K562 (cell line): ENCODE data around the gene CNIH1. TPM values are rescaled to one million over a fixed set of nuclear protein-coding genes. Genes with fewer than 3 reads are reported as not detected.

Experiments
- ARHGAP35 ChIP-seq: fragments of 450-650 bp; IDR thresholded peaks from 2 replicates; pipeline ENCODE4 v1.6.1; 2018; ENCODE audit not compliant: partially characterized antibody
- ARID3A ChIP-seq: IDR thresholded peaks from 2 replicates; pipeline ENCODE4 v1.6.1; 2012; ENCODE audit warnings: low read depth, low read length, improper control_type of control experiment, borderline replicate concordance
- HLTF ChIP-seq: fragments of 450-650 bp; IDR thresholded peaks from 2 replicates; pipeline ENCODE4 v1.6.1; 2016
- TFAM ChIP-seq: fragments of 250-450 bp; sonication (Bioruptor Pico); conservative IDR thresholded peaks from 2 replicates; pipeline ENCODE4 v1.5.0; 2021; ENCODE audit warnings: mild to moderate bottlenecking, moderate library complexity
- ZBTB8A ChIP-seq: fragments of 450-650 bp; IDR thresholded peaks from 2 replicates; pipeline ENCODE4 v1.6.1; 2018; ENCODE audit warnings: mild to moderate bottlenecking, moderate library complexity; ENCODE audit not compliant: partially characterized antibody
- polyA plus RNA-seq, 8 experiments: library from polyadenylated mRNA; depleted of rRNA in 4 of 8; stranded (reverse) in 5 of 8; unstranded in 3 of 8; fragments of >200 nt; fragmentation: Nextera tagmentation in 2 of 8; fragmentation: Illumina TruSeq in 1 of 8; extraction: Ambion mirVana in 2 of 8; extraction: Trizol in 1 of 8; gene quantifications; 2 replicates each; pipeline versions ENCODE4 v1.2.1 to v1.2.3, GENCODE V29; 2011 to 2014; ENCODE audit warnings: inconsistent platforms in 1 of 8, missing spikeins in 1 of 8
- total RNA-seq, 7 experiments: library from RNA; depleted of rRNA in 6 of 7; stranded (reverse); fragments of >200 nt in 6 of 7; fragmentation: Illumina TruSeq in 2 of 7; extraction: Trizol in 2 of 7; gene quantifications; 2 replicates each; pipeline versions ENCODE4 v1.2.1 to v1.2.3, GENCODE V29; 2011 to 2021; ENCODE audit warnings: low replicate concordance in 1 of 7
- TF ChIP-seq, protein P1 (sequence below): sonication (generic); formaldehyde crosslinking; IDR thresholded peaks from 2 replicates; pipeline ENCODE4 v1.4.0; 2020; ENCODE audit warnings: mild to moderate bottlenecking, missing genetic modification reagents
- TF ChIP-seq, protein P2 (sequence below): fragments of 250-450 bp; sonication (Bioruptor Pico); IDR thresholded peaks from 2 replicates; pipeline ENCODE4 v1.4.0; 2020
- TF ChIP-seq, protein P3 (sequence below): fragments of 450-650 bp; IDR thresholded peaks from 2 replicates; pipeline ENCODE4 v1.6.1; 2016; ENCODE audit warnings: low read depth

CNIH1 gene
- total and polyA plus RNA-seq, 9 of the 15 experiments (the other 6 are each of a cell fraction or from before 2014, with no cell fraction given) = 13.9 to 283 (median 77.3) TPM

- TF ChIP-seq, protein P1, sequence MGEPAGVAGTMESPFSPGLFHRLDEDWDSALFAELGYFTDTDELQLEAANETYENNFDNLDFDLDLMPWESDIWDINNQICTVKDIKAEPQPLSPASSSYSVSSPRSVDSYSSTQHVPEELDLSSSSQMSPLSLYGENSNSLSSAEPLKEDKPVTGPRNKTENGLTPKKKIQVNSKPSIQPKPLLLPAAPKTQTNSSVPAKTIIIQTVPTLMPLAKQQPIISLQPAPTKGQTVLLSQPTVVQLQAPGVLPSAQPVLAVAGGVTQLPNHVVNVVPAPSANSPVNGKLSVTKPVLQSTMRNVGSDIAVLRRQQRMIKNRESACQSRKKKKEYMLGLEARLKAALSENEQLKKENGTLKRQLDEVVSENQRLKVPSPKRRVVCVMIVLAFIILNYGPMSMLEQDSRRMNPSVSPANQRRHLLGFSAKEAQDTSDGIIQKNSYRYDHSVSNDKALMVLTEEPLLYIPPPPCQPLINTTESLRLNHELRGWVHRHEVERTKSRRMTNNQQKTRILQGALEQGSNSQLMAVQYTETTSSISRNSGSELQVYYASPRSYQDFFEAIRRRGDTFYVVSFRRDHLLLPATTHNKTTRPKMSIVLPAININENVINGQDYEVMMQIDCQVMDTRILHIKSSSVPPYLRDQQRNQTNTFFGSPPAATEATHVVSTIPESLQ (CRISPR knock-in tag) = no peak
- no peak for TF ChIP-seq HLTF
- TF ChIP-seq TFAM (CRISPR knock-in tag) = no peak
- TF ChIP-seq, protein P2, sequence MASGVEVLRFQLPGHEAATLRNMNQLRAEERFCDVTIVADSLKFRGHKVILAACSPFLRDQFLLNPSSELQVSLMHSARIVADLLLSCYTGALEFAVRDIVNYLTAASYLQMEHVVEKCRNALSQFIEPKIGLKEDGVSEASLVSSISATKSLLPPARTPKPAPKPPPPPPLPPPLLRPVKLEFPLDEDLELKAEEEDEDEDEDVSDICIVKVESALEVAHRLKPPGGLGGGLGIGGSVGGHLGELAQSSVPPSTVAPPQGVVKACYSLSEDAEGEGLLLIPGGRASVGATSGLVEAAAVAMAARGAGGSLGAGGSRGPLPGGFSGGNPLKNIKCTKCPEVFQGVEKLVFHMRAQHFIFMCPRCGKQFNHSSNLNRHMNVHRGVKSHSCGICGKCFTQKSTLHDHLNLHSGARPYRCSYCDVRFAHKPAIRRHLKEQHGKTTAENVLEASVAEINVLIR = no peak
- TF ChIP-seq ARID3A = no peak
- TF ChIP-seq, protein P3, sequence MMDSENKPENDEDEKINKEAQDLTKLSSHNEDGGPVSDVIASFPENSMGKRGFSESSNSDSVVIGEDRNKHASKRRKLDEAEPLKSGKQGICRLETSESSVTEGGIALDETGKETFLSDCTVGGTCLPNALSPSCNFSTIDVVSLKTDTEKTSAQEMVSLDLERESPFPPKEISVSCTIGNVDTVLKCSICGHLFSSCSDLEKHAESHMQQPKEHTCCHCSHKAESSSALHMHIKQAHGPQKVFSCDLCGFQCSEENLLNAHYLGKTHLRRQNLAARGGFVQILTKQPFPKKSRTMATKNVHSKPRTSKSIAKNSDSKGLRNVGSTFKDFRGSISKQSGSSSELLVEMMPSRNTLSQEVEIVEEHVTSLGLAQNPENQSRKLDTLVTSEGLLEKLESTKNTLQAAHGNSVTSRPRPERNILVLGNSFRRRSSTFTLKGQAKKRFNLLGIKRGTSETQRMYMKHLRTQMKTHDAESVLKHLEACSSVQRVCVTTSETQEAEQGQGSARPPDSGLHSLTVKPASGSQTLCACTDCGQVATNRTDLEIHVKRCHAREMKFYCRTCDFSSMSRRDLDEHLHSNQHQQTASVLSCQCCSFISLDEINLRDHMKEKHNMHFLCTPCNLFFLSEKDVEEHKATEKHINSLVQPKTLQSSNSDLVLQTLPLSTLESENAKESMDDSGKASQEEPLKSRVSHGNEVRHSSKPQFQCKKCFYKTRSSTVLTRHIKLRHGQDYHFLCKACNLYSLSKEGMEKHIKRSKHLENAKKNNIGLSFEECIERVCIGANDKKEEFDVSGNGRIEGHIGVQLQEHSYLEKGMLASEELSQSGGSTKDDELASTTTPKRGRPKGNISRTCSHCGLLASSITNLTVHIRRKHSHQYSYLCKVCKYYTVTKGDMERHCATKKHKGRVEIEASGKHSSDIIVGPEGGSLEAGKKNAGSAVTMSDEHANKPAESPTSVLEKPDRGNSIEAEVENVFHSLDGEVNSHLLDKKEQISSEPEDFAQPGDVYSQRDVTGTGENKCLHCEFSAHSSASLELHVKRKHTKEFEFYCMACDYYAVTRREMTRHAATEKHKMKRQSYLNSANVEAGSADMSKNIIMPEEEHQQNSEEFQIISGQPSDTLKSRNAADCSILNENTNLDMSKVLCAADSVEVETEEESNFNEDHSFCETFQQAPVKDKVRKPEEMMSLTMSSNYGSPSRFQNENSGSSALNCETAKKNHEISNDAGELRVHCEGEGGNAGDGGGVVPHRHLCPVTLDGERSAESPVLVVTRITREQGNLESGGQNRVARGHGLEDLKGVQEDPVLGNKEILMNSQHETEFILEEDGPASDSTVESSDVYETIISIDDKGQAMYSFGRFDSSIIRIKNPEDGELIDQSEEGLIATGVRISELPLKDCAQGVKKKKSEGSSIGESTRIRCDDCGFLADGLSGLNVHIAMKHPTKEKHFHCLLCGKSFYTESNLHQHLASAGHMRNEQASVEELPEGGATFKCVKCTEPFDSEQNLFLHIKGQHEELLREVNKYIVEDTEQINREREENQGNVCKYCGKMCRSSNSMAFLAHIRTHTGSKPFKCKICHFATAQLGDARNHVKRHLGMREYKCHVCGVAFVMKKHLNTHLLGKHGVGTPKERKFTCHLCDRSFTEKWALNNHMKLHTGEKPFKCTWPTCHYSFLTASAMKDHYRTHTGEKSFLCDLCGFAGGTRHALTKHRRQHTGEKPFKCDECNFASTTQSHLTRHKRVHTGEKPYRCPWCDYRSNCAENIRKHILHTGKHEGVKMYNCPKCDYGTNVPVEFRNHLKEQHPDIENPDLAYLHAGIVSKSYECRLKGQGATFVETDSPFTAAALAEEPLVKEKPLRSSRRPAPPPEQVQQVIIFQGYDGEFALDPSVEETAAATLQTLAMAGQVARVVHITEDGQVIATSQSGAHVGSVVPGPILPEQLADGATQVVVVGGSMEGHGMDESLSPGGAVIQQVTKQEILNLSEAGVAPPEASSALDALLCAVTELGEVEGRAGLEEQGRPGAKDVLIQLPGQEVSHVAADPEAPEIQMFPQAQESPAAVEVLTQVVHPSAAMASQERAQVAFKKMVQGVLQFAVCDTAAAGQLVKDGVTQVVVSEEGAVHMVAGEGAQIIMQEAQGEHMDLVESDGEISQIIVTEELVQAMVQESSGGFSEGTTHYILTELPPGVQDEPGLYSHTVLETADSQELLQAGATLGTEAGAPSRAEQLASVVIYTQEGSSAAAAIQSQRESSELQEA = peak; percentile 96
- no peak for TF ChIP-seq ARHGAP35
- TF ChIP-seq ZBTB8A = no peak
Observed at GRCh38 chr14:54488646-54489317, 47.6 kb upstream of the CNIH1 start, which contains the start of gene GMFB (continued).
